ENCODE results near the gene DGKI. TPM values are rescaled to one million over a fixed set of nuclear protein-coding genes. Genes with fewer than 3 reads are reported as not detected.

Gene DGKI
- polyA plus RNA-seq (ENCODE audit: insufficient read length in 4 of 4): 1 to 10 TPM; 1.5 to 2.0 (median 1.7) TPM

- DNase-seq (ENCODE audit: low read depth in 4 of 4, low spot score in 2 of 4): no peak
These were observed at the start of gene DGKI for GRCh38 chr7:137846827-137847567. Gene DGKI (minus strand): TSS chr7:137846974.

GRCh38 chr7:137895301-137896221 is 48.8 kb upstream of the DGKI start:
- no peak for DNase-seq (ENCODE audit: low read depth in 4 of 4, low spot score in 2 of 4)

- no peak for DNase-seq (ENCODE audit: low read depth in 4 of 4, low spot score in 2 of 4)
These were observed 46.5 kb upstream of the DGKI start for GRCh38 chr7:137893143-137893742.

- DNase-seq (ENCODE audit: low read depth in 4 of 4, low spot score in 2 of 4): no peak
These were observed 44.4 kb upstream of the DGKI start for GRCh38 chr7:137891016-137891655.

- DNase-seq (ENCODE audit: low read depth in 4 of 4, low spot score in 2 of 4): no peak
These were observed 43.7 kb upstream of the DGKI start for GRCh38 chr7:137890449-137890921.

- no peak for DNase-seq (ENCODE audit: low read depth in 4 of 4, low spot score in 2 of 4)
These were observed 41.5 kb upstream of the DGKI start for GRCh38 chr7:137888241-137888640.

GRCh38 chr7:137886746-137887145 is 40.0 kb upstream of the DGKI start:
- no peak for DNase-seq (ENCODE audit: low read depth in 4 of 4, low spot score in 2 of 4)

GRCh38 chr7:137886281-137886680 is 39.5 kb upstream of the DGKI start:
- DNase-seq (ENCODE audit: low read depth in 4 of 4, low spot score in 2 of 4): no peak

GRCh38 chr7:137885678-137886077 is 38.9 kb upstream of the DGKI start:
- no peak for DNase-seq (ENCODE audit: low read depth in 4 of 4, low spot score in 2 of 4)

- no peak for DNase-seq (ENCODE audit: low read depth in 4 of 4, low spot score in 2 of 4)
These were observed 36.0 kb upstream of the DGKI start for GRCh38 chr7:137882806-137883205.

GRCh38 chr7:137882261-137882668 is 35.5 kb upstream of the DGKI start:
- no peak for DNase-seq (ENCODE audit: low read depth in 4 of 4, low spot score in 2 of 4)

- no peak for DNase-seq (ENCODE audit: low read depth in 4 of 4, low spot score in 2 of 4)
These were observed 35.0 kb upstream of the DGKI start for GRCh38 chr7:137881607-137882260.

- no peak for DNase-seq (ENCODE audit: low read depth in 4 of 4, low spot score in 2 of 4)
These were observed 33.7 kb upstream of the DGKI start for GRCh38 chr7:137880432-137880831.

- no peak for DNase-seq (ENCODE audit: low read depth in 4 of 4, low spot score in 2 of 4)
These were observed 32.8 kb upstream of the DGKI start for GRCh38 chr7:137879357-137880158.

- DNase-seq (ENCODE audit: low read depth in 4 of 4, low spot score in 2 of 4): no peak
These were observed 31.7 kb upstream of the DGKI start for GRCh38 chr7:137878333-137878961.

- no peak for DNase-seq (ENCODE audit: low read depth in 4 of 4, low spot score in 2 of 4)
These were observed 30.4 kb upstream of the DGKI start for GRCh38 chr7:137877027-137877675.

- DNase-seq (ENCODE audit: low read depth in 4 of 4, low spot score in 2 of 4): no peak
These were observed 29.0 kb upstream of the DGKI start for GRCh38 chr7:137875746-137876145.
